NCI-H128 (cell line): ENCODE data around the gene TTC22.

Source experiments
- DNase-seq: peaks from one replicate; lab custom pipeline; 2025; ENCODE audit not compliant: unreplicated experiment; lab: John Stamatoyannopoulos, UW

TTC22 gene

DNA sequence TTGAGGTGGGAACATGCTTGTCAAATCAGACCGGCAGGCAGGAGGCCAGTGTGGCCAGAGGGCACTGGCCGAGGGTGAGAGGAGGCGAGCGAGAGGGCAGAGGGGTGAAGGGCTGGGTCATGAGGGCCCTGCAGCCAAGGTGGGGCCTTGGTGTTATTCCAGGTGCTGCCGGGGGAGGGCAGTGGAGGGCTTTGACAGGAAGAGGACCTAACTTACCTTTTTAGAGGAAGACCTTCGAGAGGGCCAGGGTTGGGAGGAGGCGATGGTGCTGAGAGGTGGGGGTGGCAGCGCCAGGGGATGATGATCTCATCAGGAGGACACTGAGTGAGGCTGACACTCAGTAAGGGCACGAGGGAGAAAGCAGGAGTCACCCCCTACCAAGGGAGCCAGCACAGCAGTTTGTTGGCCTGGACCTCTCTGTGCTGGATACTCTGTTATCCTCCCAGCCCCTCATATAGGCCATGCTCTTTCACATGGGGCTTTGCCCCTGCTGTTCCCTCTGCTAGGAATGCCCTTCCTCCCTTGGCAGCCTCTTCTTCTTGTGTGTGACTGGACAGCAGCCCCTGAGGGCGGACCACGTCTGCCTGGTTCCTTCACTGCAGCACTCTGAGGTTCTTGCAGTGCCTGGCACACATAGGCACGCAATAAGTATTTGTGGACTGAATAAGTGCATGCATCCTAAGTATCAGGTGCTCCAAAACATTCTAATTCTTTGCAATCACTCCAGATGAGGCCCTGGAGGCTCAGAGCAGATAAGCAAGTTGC is 7.5 kb upstream of the TTC22 start:
- no peak for DNase-seq

GRCh38 chr1:54807756-54808155 is 6.6 kb upstream of the TTC22 start:
- DNase-seq, result no peak

- DNase-seq, result no peak
Measured at GRCh38 chr1:54806931-54807611, 5.9 kb upstream of the TTC22 start.

DNA sequence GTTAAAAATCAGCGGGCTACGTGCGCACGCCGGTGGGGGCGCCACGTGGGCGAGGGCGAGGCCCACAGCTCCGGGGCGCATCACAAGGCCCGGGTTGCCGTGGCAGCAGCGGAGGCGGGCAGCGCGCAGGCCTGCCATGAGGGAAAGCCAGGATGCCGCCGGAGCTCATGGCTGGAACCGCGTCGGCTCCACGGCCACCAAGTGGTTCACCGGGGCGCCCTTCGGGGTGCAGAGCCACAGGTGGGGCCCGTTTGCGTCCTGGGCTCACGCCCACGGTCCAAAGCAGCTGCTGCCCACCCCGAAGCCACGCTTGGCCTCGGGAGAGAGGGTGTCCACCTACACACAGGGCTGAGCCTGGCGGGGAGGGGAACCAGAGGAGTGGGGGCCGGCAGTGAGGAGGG is 4.9 kb upstream of the TTC22 start:
- no peak for DNase-seq

DNA sequence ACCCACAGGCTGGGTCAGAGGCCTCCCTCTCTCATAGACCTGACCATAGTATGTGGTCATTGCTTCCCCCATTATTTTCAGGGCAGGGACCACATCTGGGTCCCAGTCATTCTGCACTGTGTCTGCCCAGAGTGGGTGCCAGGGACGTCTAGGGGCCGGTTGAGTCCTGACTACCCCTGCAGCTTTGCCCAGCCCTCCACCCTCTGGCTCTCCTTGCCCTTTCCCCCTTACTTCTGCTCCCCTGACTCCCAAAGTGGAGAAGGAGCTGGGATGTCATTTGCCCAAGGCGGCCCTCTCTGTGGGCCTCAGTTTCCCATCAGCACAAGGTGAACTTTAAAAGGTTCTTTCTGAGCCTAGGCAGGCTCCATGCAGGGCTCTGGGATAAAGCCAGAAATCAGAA is 4.3 kb upstream of the TTC22 start:
- DNase-seq, result no peak

- DNase-seq, result no peak
Measured at GRCh38 chr1:54804471-54805132, 3.5 kb upstream of the TTC22 start.

GRCh38 chr1:54803761-54804470 is 2.8 kb upstream of the TTC22 start:
- DNase-seq, result no peak

DNA sequence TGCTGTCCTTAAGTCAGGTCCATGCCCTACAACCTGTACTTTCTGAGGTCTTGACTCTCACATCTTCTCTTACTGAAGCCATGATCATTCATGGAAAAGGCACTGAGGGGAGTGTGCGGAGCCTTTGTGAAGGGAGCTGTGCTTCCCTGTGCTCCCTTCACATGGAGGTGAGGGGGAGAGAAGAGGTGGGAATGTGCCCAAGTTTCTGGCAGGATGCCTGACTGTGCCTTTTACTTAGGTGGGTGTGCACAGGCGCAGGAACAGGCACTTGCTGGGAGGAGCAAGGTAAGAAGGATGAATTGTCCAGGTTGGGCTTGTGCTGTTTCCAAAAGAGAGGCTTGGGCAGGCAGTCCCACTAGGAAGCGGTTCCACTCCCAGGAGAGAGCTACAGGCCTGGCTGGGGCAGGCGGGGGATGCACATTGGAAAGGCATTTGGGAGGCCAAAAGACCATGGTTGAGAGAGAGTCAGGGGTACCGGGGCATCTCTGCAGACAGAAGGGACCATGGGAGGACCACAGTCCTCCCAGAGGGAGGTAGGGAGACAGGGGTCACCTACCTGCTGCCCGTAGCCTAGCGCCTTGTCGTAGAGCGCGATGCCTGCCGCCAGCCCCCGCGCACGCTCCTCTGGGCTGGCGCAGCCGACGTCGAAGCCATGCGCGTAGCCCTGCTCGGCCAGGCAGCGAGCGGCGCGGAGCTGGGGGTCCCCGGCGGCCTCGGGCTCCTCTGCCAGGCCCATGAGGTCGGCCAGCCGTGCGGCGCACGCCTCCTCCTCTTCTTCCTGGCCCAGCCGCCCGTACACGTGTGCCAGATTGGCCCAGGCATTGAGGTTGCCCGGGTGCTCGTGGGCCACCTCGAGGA is 853 bp downstream of the TTC22 start:
- no peak for DNase-seq

DNA sequence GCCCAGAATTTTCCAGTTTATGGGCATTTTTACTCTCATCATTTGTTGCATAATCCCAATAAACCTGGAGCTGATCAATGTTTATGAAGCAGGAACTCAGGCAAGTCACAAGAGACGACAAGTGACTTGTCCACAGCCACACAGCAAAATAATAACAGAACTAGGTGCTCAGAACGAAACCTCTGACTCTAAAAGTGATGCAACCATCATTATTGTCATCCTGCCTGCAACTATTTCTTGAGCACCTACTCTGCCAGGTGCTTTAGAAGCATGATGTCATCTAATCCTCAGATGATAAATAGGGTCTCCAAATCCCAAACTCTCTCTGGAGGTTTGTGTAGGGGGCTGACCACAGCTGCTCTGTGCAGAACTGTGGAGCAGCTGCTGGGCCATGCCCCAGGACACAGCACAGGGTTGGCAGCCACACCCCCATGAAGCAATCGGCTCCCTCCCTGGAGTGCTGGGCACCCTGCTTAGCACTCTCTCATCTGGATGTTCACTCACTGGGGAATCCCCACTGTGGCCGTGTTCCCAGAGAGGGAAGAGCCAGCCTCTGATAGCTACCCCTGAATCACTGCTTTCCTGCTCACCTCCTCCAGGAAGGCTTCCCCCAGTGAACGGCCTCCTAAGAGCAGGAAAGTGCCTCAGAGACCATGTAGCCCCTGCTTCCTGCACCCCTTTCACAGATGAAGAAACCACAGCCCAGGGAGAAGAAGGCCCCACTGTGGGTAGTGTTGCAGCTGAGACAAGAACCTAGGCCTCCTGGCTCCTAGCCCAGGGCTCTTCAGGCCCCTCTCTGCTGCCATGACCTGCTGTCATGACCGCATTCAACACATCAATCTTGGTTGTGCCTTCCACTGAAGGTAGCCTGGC is 2.1 kb downstream of the TTC22 start:
- no peak for DNase-seq

GRCh38 chr1:54798206-54798605 is 2.9 kb downstream of the TTC22 start:
- no peak for DNase-seq

DNA sequence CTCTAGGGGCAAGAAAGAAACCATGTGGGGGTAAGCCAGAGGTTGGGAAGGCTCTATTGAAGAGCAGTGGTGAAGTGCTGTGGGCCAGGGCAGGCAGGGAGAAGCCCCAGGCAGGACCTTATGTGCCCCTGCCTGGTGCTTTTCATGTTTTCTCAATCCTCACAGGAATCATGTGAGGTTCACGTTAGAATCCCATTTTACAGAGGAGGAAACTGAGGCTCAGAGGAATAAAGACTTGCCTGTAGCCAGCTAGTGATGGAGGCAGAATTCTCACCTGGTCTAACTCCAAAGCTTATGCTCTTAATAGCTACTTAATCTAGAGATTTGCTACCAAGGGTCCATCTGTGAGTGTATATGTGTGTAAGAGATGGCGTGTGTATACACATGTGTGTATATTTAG is 4.2 kb downstream of the TTC22 start:
- DNase-seq, result no peak

DNA sequence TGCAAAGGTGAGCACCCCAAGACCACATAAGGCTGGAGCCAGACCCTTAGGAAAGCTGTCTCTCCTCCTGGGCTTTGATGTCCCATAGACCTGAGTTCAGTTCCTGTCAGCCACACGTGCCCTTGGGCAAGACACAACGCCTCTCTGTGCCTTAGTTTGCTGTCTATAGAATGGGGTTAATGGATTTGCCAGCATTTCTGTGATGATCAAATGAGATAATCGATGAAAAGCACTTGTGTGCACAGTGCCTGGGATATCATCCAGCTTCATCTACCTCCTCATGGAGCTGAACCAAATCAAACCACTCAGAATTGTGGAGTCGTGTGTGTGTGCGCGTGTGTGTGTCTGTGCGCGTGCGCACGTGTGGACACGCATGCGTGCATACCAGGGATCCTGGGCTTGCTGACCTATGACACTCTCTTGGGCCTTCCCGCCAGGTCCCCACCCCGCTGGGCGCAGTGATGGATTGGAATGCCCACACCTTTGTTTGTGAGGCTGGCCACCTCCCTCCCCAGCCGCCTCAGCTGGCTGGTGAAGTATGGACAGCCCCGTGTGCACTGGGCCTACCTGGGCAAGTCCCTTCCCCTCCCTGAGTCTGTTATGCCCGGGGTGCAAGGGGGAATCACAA is 5.2 kb downstream of the TTC22 start:
- no peak for DNase-seq

GRCh38 chr1:54795356-54795665 is 5.8 kb downstream of the TTC22 start:
- DNase-seq, result no peak

GRCh38 chr1:54794451-54795355 is 6.4 kb downstream of the TTC22 start:
- no peak for DNase-seq

DNA sequence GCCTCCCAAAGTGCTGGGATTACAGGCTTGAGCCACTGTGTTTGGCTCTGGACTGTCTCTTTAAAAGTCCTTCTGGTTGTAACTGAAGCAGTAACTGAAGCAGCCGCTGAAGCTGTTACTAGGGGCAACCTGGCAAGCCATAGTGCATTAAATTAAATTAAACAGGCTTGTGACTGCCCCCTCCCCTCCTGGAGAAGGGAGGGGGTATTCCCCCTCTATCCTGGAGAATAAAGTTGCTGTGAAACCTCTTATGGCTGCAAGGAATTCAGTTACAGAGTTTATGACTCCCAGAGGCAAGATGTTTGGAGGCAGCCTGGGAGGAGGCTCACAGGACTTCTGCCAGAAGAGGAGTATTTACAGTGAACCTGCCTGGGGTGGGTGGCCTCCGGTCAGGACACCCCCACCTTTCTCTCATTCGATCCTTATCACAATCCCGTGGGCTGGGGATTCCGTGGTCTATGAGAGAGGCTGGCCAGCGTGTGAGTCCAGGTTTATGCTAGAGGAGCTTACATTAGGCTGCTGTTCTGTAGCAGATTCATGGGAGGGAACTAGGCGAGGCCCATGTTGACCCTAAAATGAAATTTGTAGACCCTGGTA is 8.3 kb downstream of the TTC22 start:
- no peak for DNase-seq

GRCh38 chr1:54791880-54792522 is 9.1 kb downstream of the TTC22 start:
- no peak for DNase-seq

GRCh38 chr1:54788459-54788858 is 12.7 kb downstream of the TTC22 start:
- no peak for DNase-seq

GRCh38 chr1:54787604-54788003 is 13.5 kb downstream of the TTC22 start:
- no peak for DNase-seq
